Measurements from ENCODE around the gene SERINC2.
"Not testable (repeated sequence)": the region's sequence is repeated elsewhere in the genome, so short reads cannot be mapped to it uniquely, and the experiment has no call there.

The SERINC2 gene

GRCh38 chr1:31383967-31384366, 29.0 kb upstream of the SERINC2 start:
- DNase-seq (ENCODE audit: low read depth in 2 of 2), result no peak

GRCh38 chr1:31386576-31387243, 26.3 kb upstream of the SERINC2 start:
- not testable (repeated sequence) for DNase-seq (ENCODE audit: low read depth in 2 of 2)

GRCh38 chr1:31387612-31388011, 25.4 kb upstream of the SERINC2 start:
- no peak for DNase-seq (ENCODE audit: low read depth in 2 of 2)

GRCh38 chr1:31389616-31390015, 23.4 kb upstream of the SERINC2 start:
- no peak for DNase-seq (ENCODE audit: low read depth in 2 of 2)

- DNase-seq (ENCODE audit: low read depth in 2 of 2), result no peak
Observed at GRCh38 chr1:31390071-31390470, 22.9 kb upstream of the SERINC2 start.

GRCh38 chr1:31393463-31393862, 19.6 kb upstream of the SERINC2 start:
- no peak for DNase-seq (ENCODE audit: low read depth in 2 of 2)

GRCh38 chr1:31394584-31395193, 18.3 kb upstream of the SERINC2 start:
- DNase-seq (ENCODE audit: low read depth in 2 of 2), result peak; percentile 71 to 80

GRCh38 chr1:31396633-31397351, 16.2 kb upstream of the SERINC2 start:
- no peak for DNase-seq (ENCODE audit: low read depth in 2 of 2)

- DNase-seq (ENCODE audit: low read depth in 2 of 2), result no peak
Observed at GRCh38 chr1:31397360-31398095, 15.5 kb upstream of the SERINC2 start.

GRCh38 chr1:31398246-31398645, 14.8 kb upstream of the SERINC2 start:
- no peak for DNase-seq (ENCODE audit: low read depth in 2 of 2)

- DNase-seq (ENCODE audit: low read depth in 2 of 2), result no peak
Observed at GRCh38 chr1:31399976-31400375, 13.0 kb upstream of the SERINC2 start.

GRCh38 chr1:31400393-31400792, 12.6 kb upstream of the SERINC2 start:
- no peak for DNase-seq (ENCODE audit: low read depth in 2 of 2)

GRCh38 chr1:31401241-31401640, 11.8 kb upstream of the SERINC2 start:
- no peak for DNase-seq (ENCODE audit: low read depth in 2 of 2)

- DNase-seq (ENCODE audit: low read depth in 2 of 2), result no peak
Observed at GRCh38 chr1:31405578-31406245, 7.3 kb upstream of the SERINC2 start.

- no peak for DNase-seq (ENCODE audit: low read depth in 2 of 2)
Observed at GRCh38 chr1:31407029-31407626, 5.9 kb upstream of the SERINC2 start.

- no peak for DNase-seq (ENCODE audit: low read depth in 2 of 2)
Observed at GRCh38 chr1:31408788-31409318, 4.2 kb upstream of the SERINC2 start.

GRCh38 chr1:31409946-31410858, 2.8 kb upstream of the SERINC2 start:
- DNase-seq (ENCODE audit: low read depth in 2 of 2), result no peak

- DNase-seq (ENCODE audit: low read depth in 2 of 2), result no peak
Observed at GRCh38 chr1:31410871-31411270, 2.1 kb upstream of the SERINC2 start.

- no peak for DNase-seq (ENCODE audit: low read depth in 2 of 2)
Observed at GRCh38 chr1:31412205-31412604, 808 bp upstream of the SERINC2 start.

- no peak for DNase-seq (ENCODE audit: low read depth in 2 of 2)
Observed at GRCh38 chr1:31413405-31414001, 490 bp downstream of the SERINC2 start.
